B cell (primary cell): ENCODE measurements around the gene DENND4B. TPM values are rescaled to one million over a fixed set of nuclear protein-coding genes. Genes with fewer than 3 reads are reported as not detected.

Experiments
- ATAC-seq: fragments of 200-7000 bp; cut with Tn5 transposase; one replicate; pipeline ENCODE4 v1.10.0; 2021; ENCODE audit warnings: low read depth, mild to moderate bottlenecking, moderate number of reproducible peaks, moderate library complexity
- CTCF ChIA-PET: fragments of 350-600 bp; sonication (Branson Sonifier 250); formaldehyde crosslinking; loops from one replicate; lab custom pipeline; 2021; ENCODE audit warnings: antibody characterized with exemption, inconsistent platforms; lab: Charles Lee
- POLR2A ChIA-PET: fragments of 350-600 bp; sonication (Branson Sonifier 250); formaldehyde crosslinking; loops from one replicate; lab custom pipeline; 2021; ENCODE audit warnings: antibody characterized with exemption; lab: Charles Lee
- DNase-seq: peaks from one replicate; pipeline ENCODE4 v3.0.0; 2013
- H2AFZ ChIP-seq: 2 replicates; pipeline ENCODE4 v1.6.1; 2012; ENCODE audit warnings: mild to moderate bottlenecking, low read depth, low read length; ENCODE audit not compliant: insufficient read depth, poor library complexity, severe bottlenecking
- H3K27ac ChIP-seq, 2 donors: 1 replicate in 1 of 2; 2 replicates in 1 of 2; pipeline ENCODE4 v1.5.1; 2012 to 2013; ENCODE audit warnings: low read length in 2 of 2, mild to moderate bottlenecking in 2 of 2, moderate library complexity in 1 of 2
- H3K27me3 ChIP-seq, 4 experiments: fragments of 200-600 bp in 1 of 4; sonication (generic) in 1 of 4; replicated peaks in 1 of 4; 1 replicate in 2 of 4; 2 replicates in 2 of 4; pipeline versions ENCODE4 v1.6.1 to v1.7.0; 2013 to 2016; ENCODE audit warnings: low read length in 3 of 4, mild to moderate bottlenecking in 2 of 4, mixed read lengths in 1 of 4, moderate library complexity in 1 of 4; ENCODE audit not compliant: insufficient read depth in 4 of 4, control insufficient read depth in 3 of 4; ENCODE audit errors: control extremely low read depth in 1 of 4
- H3K36me3 ChIP-seq, 2 experiments: replicated peaks in 1 of 2; 1 replicate in 1 of 2; 2 replicates in 1 of 2; pipeline versions ENCODE4 v1.6.1 to v1.7.1; 2013; ENCODE audit warnings: low read length in 1 of 2; ENCODE audit not compliant: insufficient read depth in 2 of 2, control insufficient read depth in 1 of 2; ENCODE audit errors: control extremely low read depth in 1 of 2, extremely low read depth in 1 of 2
- H3K4me1 ChIP-seq, 2 donors: fragments of 200-600 bp in 1 of 2; sonication (generic) in 1 of 2; 1 replicate in 1 of 2; 2 replicates in 1 of 2; pipeline versions ENCODE4 v1.5.1 to v1.6.1; 2013 to 2017; ENCODE audit warnings: low read length in 2 of 2; ENCODE audit not compliant: control insufficient read depth in 2 of 2, insufficient read depth in 2 of 2
- H3K4me2 ChIP-seq: replicated peaks from 2 replicates; pipeline ENCODE3; 2012; ENCODE audit warnings: mild to moderate bottlenecking, low read depth, low read length; ENCODE audit not compliant: poor library complexity, severe bottlenecking
- H3K4me3 ChIP-seq, 5 experiments: fragments of 200-600 bp in 1 of 5; sonication (generic) in 1 of 5; 1 replicate in 3 of 5; 2 replicates in 2 of 5; pipeline versions ENCODE4 v1.5.1 to v1.7.0; 2011 to 2016; ENCODE audit warnings: low read length in 4 of 5, mild to moderate bottlenecking in 4 of 5, low read depth in 2 of 5, control low read depth in 1 of 5, moderate library complexity in 1 of 5; ENCODE audit not compliant: insufficient read depth in 1 of 5; ENCODE audit errors: control extremely low read depth in 1 of 5, extremely low read depth in 1 of 5
- H3K79me2 ChIP-seq: fragments of 200-600 bp; sonication (generic); one replicate; pipeline ENCODE4 v1.6.0; 2016; ENCODE audit warnings: low read length; ENCODE audit not compliant: control insufficient read depth, insufficient read depth
- H3K9ac ChIP-seq: fragments of 200-600 bp; sonication (generic); 2 replicates; pipeline ENCODE4 v1.6.1; 2017; ENCODE audit warnings: mild to moderate bottlenecking, low read length, moderate library complexity
- H3K9me3 ChIP-seq, 3 donors: one replicate each; pipeline versions ENCODE4 v1.6.1 to v1.7.1; 2013; ENCODE audit warnings: low read length in 2 of 3; ENCODE audit not compliant: control insufficient read depth in 2 of 3, insufficient read depth in 1 of 3; ENCODE audit errors: control extremely low read depth in 1 of 3
- H4K20me1 ChIP-seq: 2 replicates; pipeline ENCODE4 v1.6.0; 2012; ENCODE audit warnings: mild to moderate bottlenecking, low read length; ENCODE audit not compliant: insufficient read depth, control insufficient read depth, poor library complexity, severe bottlenecking
- H3K27ac Mint-ChIP-seq: one replicate; pipeline ENCODE4 v1.8.0; 2021; ENCODE audit warnings: mixed read lengths
- H3K27me3 Mint-ChIP-seq: one replicate; pipeline ENCODE4 v1.8.0; 2021; ENCODE audit warnings: mixed read lengths
- H3K4me1 Mint-ChIP-seq: one replicate; pipeline ENCODE4 v1.8.0; 2021; ENCODE audit warnings: mixed read lengths
- H3K4me3 Mint-ChIP-seq: one replicate; pipeline ENCODE4 v1.8.0; 2021; ENCODE audit warnings: mixed read lengths
- H3K9me3 Mint-ChIP-seq: one replicate; pipeline ENCODE4 v1.8.0; 2022; ENCODE audit warnings: mixed read lengths; ENCODE audit not compliant: insufficient read depth
- CTCF ChIP-seq: fragments of 200-600 bp; IDR thresholded peaks from one replicate; pipeline ENCODE4 v1.8.0; 2022; ENCODE audit warnings: antibody characterized with exemption, mild to moderate bottlenecking
- EZH2 ChIP-seq: IDR thresholded peaks from 2 replicates; pipeline ENCODE4 v1.6.1; 2012; ENCODE audit warnings: borderline replicate concordance, low read depth, mild to moderate bottlenecking, moderate library complexity, low read length; ENCODE audit not compliant: insufficient read depth, poor library complexity, severe bottlenecking
- WGBS: methylation state at CpG from one replicate; pipeline ENCODE4 v1.1.5; 2013; ENCODE audit warnings: missing lambda C conversion rate; ENCODE audit not compliant: insufficient coverage; 5-methylcytosine and 5-hydroxymethylcytosine counted together
- intact Hi-C: fragments of 100-400 bp; cut with micrococcal nuclease; formaldehyde crosslinking; loops from one replicate; pipeline ENCODE4 v1.10.0; 2022
- polyA plus RNA-seq: library from polyadenylated mRNA; depleted of rRNA; stranded (reverse); fragments of >200 nt; gene quantifications from 2 replicates; pipeline ENCODE4 v1.2.3, GENCODE V29; 2012
- total RNA-seq, 2 donors: library from RNA; stranded (reverse); fragments of 120-200 nt in 1 of 2; gene quantifications; 1 replicate in 1 of 2; 2 replicates in 1 of 2; pipeline versions ENCODE4 v1.2.3 to v1.2.4, GENCODE V29; 2013 to 2022

Gene DENND4B
- total and polyA plus RNA-seq, 2 donors (not counting 1 experiment from before 2014, with no cell fraction given): 275 to 389 TPM

GRCh38 chr1:153942766-153943549 is 3.6 kb downstream of the DENND4B start:
- Histone ChIP-seq H3K4me2 (peak overlapping the region; percentile 16), H3K27ac (peak overlapping the region in 1 of 2 donors; percentile 51), H4K20me1 (peaks cover 40% of the 10 kb centered on the region), H3K9ac (no peak overlapping the region), H3K4me3 (no peak overlapping the region), H3K36me3 (peaks cover 17 to 62% of the 10 kb centered on the region in 2 experiments), H3K79me2 (peaks cover 51% of the 10 kb centered on the region), H3K27me3 (no peaks in the 10 kb centered on the region), H3K4me1 (peaks cover 24 to 40% of the 10 kb centered on the region in 2 donors), H2AFZ (no peak overlapping the region), H3K9me3 (no peaks in the 10 kb centered on the region)
- H3K4me3 Mint-ChIP-seq: peak overlapping the region; percentile 27
- no peaks in the 10 kb centered on the region for H3K9me3 Mint-ChIP-seq
- CTCF ChIA-PET: interaction anchor here (1.3 to 5.9 kb wide), 3 partner anchors 21 to 43 kb away, joined by 3 to 65 read pairs (median 46); partner anchors contain the start of genes CREB3L4, GATAD2B, RAB13 and SLC39A1
- DNase-seq (no peak), ATAC-seq (no peak)
- TF ChIP-seq EZH2 (no peak), CTCF (no peak)
- peak overlapping the region; percentile 37 for H3K27ac Mint-ChIP-seq
- intact Hi-C loops: no loop called here
- POLR2A ChIA-PET: interaction anchor here (4.1 to 4.2 kb wide), 2 partner anchors 20 to 34 kb away, joined by 40 to 124 read pairs; partner anchors contain the start of genes GATAD2B and JTB
- no peaks in the 10 kb centered on the region for H3K27me3 Mint-ChIP-seq
- WGBS: 100% methylated on average over 5 of the region's 11 CpGs
- peaks cover 44% of the 10 kb centered on the region for H3K4me1 Mint-ChIP-seq
